Keratinocyte (primary cell): Measurements from ENCODE around the gene PLK5. TPM values are rescaled to one million over a fixed set of nuclear protein-coding genes. Genes with fewer than 3 reads are reported as not detected.

ENCODE experiments used
- DNase-seq: peaks from one replicate; pipeline ENCODE4 v3.0.0-alpha.2; 2011; ENCODE audit warnings: low read depth, missing footprints, low spot score
- FAIRE-seq: peaks from 2 replicates; lab custom pipeline; 2011; peaks lifted over from hg19 to GRCh38; lab: Jason Lieb, UNC
- H2AFZ ChIP-seq: 2 replicates; pipeline ENCODE4 v1.6.0; 2012; ENCODE audit warnings: low read length, control low read depth, inconsistent platforms; ENCODE audit not compliant: control insufficient read depth
- H3K27ac ChIP-seq: 2 replicates; pipeline ENCODE4 v1.5.1; 2011; ENCODE audit warnings: low read length; ENCODE audit not compliant: control insufficient read depth, insufficient read depth
- H3K27me3 ChIP-seq: 3 replicates; pipeline ENCODE4 v1.6.0; 2011; ENCODE audit warnings: low read length; ENCODE audit not compliant: control insufficient read depth, insufficient read depth; ENCODE audit errors: extremely low read depth
- H3K36me3 ChIP-seq, 2 experiments: 2 replicates in 1 of 2; 3 replicates in 1 of 2; pipeline ENCODE4 v1.5.1; 2011; ENCODE audit warnings: low read length in 2 of 2, mild to moderate bottlenecking in 1 of 2; ENCODE audit not compliant: control insufficient read depth in 2 of 2, insufficient read depth in 2 of 2; ENCODE audit errors: extremely low read depth in 1 of 2
- H3K4me1 ChIP-seq: 3 replicates; pipeline ENCODE4 v1.5.1; 2011; ENCODE audit warnings: low read length; ENCODE audit not compliant: control insufficient read depth, insufficient read depth; ENCODE audit errors: extremely low read depth
- H3K4me2 ChIP-seq: 3 replicates; pipeline ENCODE4 v1.6.0; 2011; ENCODE audit warnings: low read depth, low read length; ENCODE audit not compliant: control insufficient read depth, insufficient read depth; ENCODE audit errors: extremely low read depth
- H3K4me3 ChIP-seq, 3 experiments: fragments of 200-600 bp in 1 of 3; sonication (generic) in 1 of 3; 2 replicates in 2 of 3; 3 replicates in 1 of 3; pipeline ENCODE4 v1.5.1; 2011 to 2016; ENCODE audit warnings: low read length in 3 of 3, mild to moderate bottlenecking in 3 of 3, control low read depth in 2 of 3, inconsistent platforms in 1 of 3, low read depth in 1 of 3, mixed read lengths in 1 of 3, mixed run types in 1 of 3, moderate library complexity in 1 of 3; ENCODE audit not compliant: control insufficient read depth in 2 of 3, insufficient read depth in 2 of 3; ENCODE audit errors: extremely low read depth in 1 of 3
- H3K79me2 ChIP-seq: 2 replicates; pipeline ENCODE4 v1.6.0; 2012; ENCODE audit warnings: low read length; ENCODE audit not compliant: control insufficient read depth, insufficient read depth
- H3K9ac ChIP-seq: 3 replicates; pipeline ENCODE4 v1.6.0; 2011; ENCODE audit warnings: low read length; ENCODE audit not compliant: control insufficient read depth, insufficient read depth; ENCODE audit errors: extremely low read depth
- H3K9me1 ChIP-seq: 3 replicates; pipeline ENCODE4 v1.6.0; 2011; ENCODE audit warnings: low read length; ENCODE audit not compliant: control insufficient read depth, insufficient read depth; ENCODE audit errors: extremely low read depth
- H3K9me3 ChIP-seq: 2 replicates; pipeline ENCODE4 v1.5.1; 2012; ENCODE audit warnings: low read depth, low read length; ENCODE audit not compliant: control insufficient read depth
- H4K20me1 ChIP-seq: 3 replicates; pipeline ENCODE4 v1.6.0; 2011; ENCODE audit warnings: low read length; ENCODE audit not compliant: control insufficient read depth, insufficient read depth; ENCODE audit errors: extremely low read depth
- CTCF ChIP-seq, 3 experiments: IDR thresholded peaks in 1 of 3; conservative IDR thresholded peaks in 1 of 3; optimal IDR thresholded peaks in 1 of 3; 2 replicates in 2 of 3; 3 replicates in 1 of 3; pipeline versions ENCODE3 to v1.5.1; 2011; ENCODE audit warnings: low read length in 3 of 3, mild to moderate bottlenecking in 3 of 3, moderate library complexity in 2 of 3, control low read depth in 1 of 3, inconsistent platforms in 1 of 3; ENCODE audit not compliant: insufficient read depth in 2 of 3; ENCODE audit errors: extremely low read depth in 1 of 3
- EZH2 ChIP-seq: IDR thresholded peaks from one replicate; pipeline ENCODE4 v1.6.1; 2012; ENCODE audit warnings: inconsistent platforms, mild to moderate bottlenecking, low read length, moderate library complexity
- dilution Hi-C: fragments of 300-500 bp; cut with MboI; formaldehyde crosslinking; loops from one replicate; pipeline ENCODE4 v1.7.0; 2020; ENCODE audit warnings: low sequenced_read_pairs; ENCODE audit not compliant: extremely low pct_ligation_motif_present
- polyA plus RNA-seq, 5 experiments: library from polyadenylated mRNA; depleted of rRNA in 3 of 5; stranded (reverse) in 3 of 5; stranded (forward) in 1 of 5; unstranded in 1 of 5; fragments of >200 nt; gene quantifications; 1 replicate in 1 of 5; 2 replicates in 3 of 5; 3 replicates in 1 of 5; pipeline versions ENCODE4 v1.2.1 to v1.2.3, GENCODE V29; 2011 to 2012; ENCODE audit warnings: missing spikeins in 2 of 5, low read depth in 1 of 5, low replicate concordance in 1 of 5

Gene PLK5
- polyA plus RNA-seq, 1 donor (not counting 4 experiments of a cell fraction or from before 2014, with no cell fraction given), result 0.05 TPM

- no peaks in the 10 kb centered on the region for H3K36me3 ChIP-seq
- dilution Hi-C loops, result no loop called here
- FAIRE-seq, result no peak
- H3K9me1 ChIP-seq, result no peaks in the 10 kb centered on the region
- no peak overlapping the region for H2AFZ ChIP-seq
- no peak overlapping the region for H3K27ac ChIP-seq
- H3K4me2 ChIP-seq, result no peak overlapping the region
- H3K4me3 ChIP-seq, result no peak overlapping the region
- TF ChIP-seq EZH2 (no peak), CTCF (optimal IDR thresholded peaks at IDR 0.05 in 1 of 3, IDR thresholded peaks at IDR 0.05 in 1 of 3, conservative IDR thresholded peaks at IDR 0.05 in 1 of 3; ENCODE audit: extremely low read depth in 1 of 3, insufficient read depth in 2 of 3, low read length in 3 of 3) (no peak)
- DNase-seq, result no peak
- no peaks in the 10 kb centered on the region for H3K4me1 ChIP-seq
- peaks cover 37% of the 10 kb centered on the region for H3K27me3 ChIP-seq
- no peak overlapping the region for H3K9ac ChIP-seq
- peaks cover 2% of the 10 kb centered on the region for H4K20me1 ChIP-seq
- no peaks in the 10 kb centered on the region for H3K9me3 ChIP-seq
- H3K79me2 ChIP-seq, result no peaks in the 10 kb centered on the region
Measured at GRCh38 chr19:1522061-1522460, 1.8 kb upstream of the PLK5 start.

GRCh38 chr19:1522838-1523237 is 1.0 kb upstream of the PLK5 start:
- no peak for FAIRE-seq
- dilution Hi-C loops, result no loop called here
- H4K20me1 ChIP-seq, result peaks cover 2% of the 10 kb centered on the region
- no peaks in the 10 kb centered on the region for H3K36me3 ChIP-seq
- H3K9me3 ChIP-seq, result no peaks in the 10 kb centered on the region
- no peak overlapping the region for H3K27ac ChIP-seq
- H3K9me1 ChIP-seq, result no peaks in the 10 kb centered on the region
- no peak for DNase-seq
- TF ChIP-seq CTCF (optimal IDR thresholded peaks at IDR 0.05 in 1 of 3, IDR thresholded peaks at IDR 0.05 in 1 of 3, conservative IDR thresholded peaks at IDR 0.05 in 1 of 3; ENCODE audit: extremely low read depth in 1 of 3, insufficient read depth in 2 of 3, low read length in 3 of 3) (no peak), EZH2 (no peak)
- no peaks in the 10 kb centered on the region for H3K4me1 ChIP-seq
- no peak overlapping the region for H2AFZ ChIP-seq
- peaks cover 37% of the 10 kb centered on the region for H3K27me3 ChIP-seq
- no peak overlapping the region for H3K4me2 ChIP-seq
- no peak overlapping the region for H3K4me3 ChIP-seq
- H3K79me2 ChIP-seq, result no peaks in the 10 kb centered on the region
- H3K9ac ChIP-seq, result no peak overlapping the region
